WTC11 (cell line): ENCODE data around the gene MRTFA. TPM values are rescaled to one million over a fixed set of nuclear protein-coding genes. Genes with fewer than 3 reads are reported as not detected.

Experiments used
- ATAC-seq: fragments of 200-7000 bp; cut with Tn5 transposase; 2 replicates; pipeline ENCODE4 v1.10.0; 2021; ENCODE audit warnings: mild to moderate bottlenecking, moderate library complexity
- CTCF ChIA-PET: fragments of 300-600 bp; sonication (Branson Sonifier 250); formaldehyde crosslinking; loops from one replicate; lab custom pipeline; 2021; ENCODE audit warnings: antibody characterized with exemption; lab: Charles Lee
- POLR2A ChIA-PET: fragments of 350-600 bp; sonication (Branson Sonifier 250); formaldehyde crosslinking; loops from one replicate; lab custom pipeline; 2021; ENCODE audit warnings: antibody characterized with exemption; lab: Charles Lee
- DNase-seq: peaks from one replicate; pipeline ENCODE4 v3.0.0; 2021; ENCODE audit warnings: low spot score
- H3K27ac Mint-ChIP-seq: 2 replicates; pipeline ENCODE4 v1.8.0; 2021; ENCODE audit warnings: mixed read lengths
- H3K27me3 Mint-ChIP-seq: 2 replicates; pipeline ENCODE4 v1.8.0; 2021; ENCODE audit warnings: low read depth, mild to moderate bottlenecking, moderate library complexity, mixed read lengths
- H3K36me3 Mint-ChIP-seq: 2 replicates; pipeline ENCODE4 v1.8.0; 2021; ENCODE audit warnings: mixed read lengths
- H3K4me1 Mint-ChIP-seq: 2 replicates; pipeline ENCODE4 v1.8.0; 2022; ENCODE audit warnings: mixed read lengths
- H3K4me3 Mint-ChIP-seq: 2 replicates; pipeline ENCODE4 v1.8.0; 2021; ENCODE audit warnings: mild to moderate bottlenecking, moderate library complexity, mixed read lengths
- H3K9me3 Mint-ChIP-seq: 2 replicates; pipeline ENCODE4 v1.8.0; 2021; ENCODE audit warnings: mixed read lengths
- AR ChIP-seq: fragments of 250-450 bp; sonication (Bioruptor Pico); IDR thresholded peaks from 2 replicates; pipeline ENCODE4 v1.9.0; 2021; ENCODE audit warnings: mild to moderate bottlenecking
- ATF1 ChIP-seq: sonication (generic); formaldehyde crosslinking; IDR thresholded peaks from 2 replicates; pipeline ENCODE4 v1.8.1; 2023; ENCODE audit warnings: mild to moderate bottlenecking, moderate library complexity, missing genetic modification reagents
- FOXJ3 ChIP-seq: sonication (generic); formaldehyde crosslinking; IDR thresholded peaks from 2 replicates; pipeline ENCODE4 v1.9.0; 2021; ENCODE audit warnings: missing genetic modification reagents, mild to moderate bottlenecking, borderline replicate concordance
- KAT7 ChIP-seq: sonication (generic); formaldehyde crosslinking; IDR thresholded peaks from 2 replicates; pipeline ENCODE4 v1.8.1; 2023; ENCODE audit warnings: missing genetic modification reagents, mild to moderate bottlenecking, borderline replicate concordance
- MAX ChIP-seq: sonication (generic); formaldehyde crosslinking; IDR thresholded peaks from 2 replicates; pipeline ENCODE4 v1.8.0; 2022; ENCODE audit warnings: mild to moderate bottlenecking, missing genetic modification reagents
- MYBL2 ChIP-seq: sonication (generic); formaldehyde crosslinking; IDR thresholded peaks from 2 replicates; pipeline ENCODE4 v1.8.1; 2023; ENCODE audit warnings: mild to moderate bottlenecking, moderate library complexity, missing genetic modification reagents
- NFE2L1 ChIP-seq: sonication (generic); formaldehyde crosslinking; IDR thresholded peaks from 2 replicates; pipeline ENCODE4 v1.8.1; 2023; ENCODE audit warnings: missing genetic modification reagents
- NFYB ChIP-seq: sonication (generic); formaldehyde crosslinking; conservative IDR thresholded peaks from 2 replicates; pipeline ENCODE4 v1.8.0; 2022; ENCODE audit warnings: low read depth, missing genetic modification reagents
- NR3C1 ChIP-seq: sonication (generic); formaldehyde crosslinking; conservative IDR thresholded peaks from 2 replicates; pipeline ENCODE4 v1.8.1; 2023; ENCODE audit warnings: low read depth, mild to moderate bottlenecking, missing genetic modification reagents
- SOX15 ChIP-seq: fragments of 250-450 bp; sonication (Bioruptor Pico); IDR thresholded peaks from 2 replicates; pipeline ENCODE4 v1.9.0; 2021; ENCODE audit warnings: mild to moderate bottlenecking
- STAT6 ChIP-seq: sonication (generic); formaldehyde crosslinking; conservative IDR thresholded peaks from 2 replicates; pipeline ENCODE4 v1.8.1; 2023; ENCODE audit warnings: mild to moderate bottlenecking, low read depth, missing genetic modification reagents, moderate library complexity
- ZNF138 ChIP-seq: sonication (generic); formaldehyde crosslinking; conservative IDR thresholded peaks from 2 replicates; pipeline ENCODE4 v1.8.1; 2022; ENCODE audit warnings: mild to moderate bottlenecking, moderate library complexity, missing genetic modification reagents
- ZNF281 ChIP-seq: sonication (generic); formaldehyde crosslinking; IDR thresholded peaks from 2 replicates; pipeline ENCODE4 v1.8.0; 2023; ENCODE audit warnings: mild to moderate bottlenecking, missing genetic modification reagents
- ZNF532 ChIP-seq: fragments of 250-450 bp; sonication (Bioruptor Pico); IDR thresholded peaks from 2 replicates; pipeline ENCODE4 v1.9.0; 2021; ENCODE audit warnings: mild to moderate bottlenecking, borderline replicate concordance
- total RNA-seq: library from RNA; stranded (reverse); gene quantifications from 3 replicates; pipeline ENCODE4 v1.2.3, GENCODE V29; 2021
- TF ChIP-seq, protein P1 (sequence below): sonication (generic); formaldehyde crosslinking; IDR thresholded peaks from 2 replicates; pipeline ENCODE4 v1.8.1; 2023; ENCODE audit warnings: mild to moderate bottlenecking, missing genetic modification reagents

MRTFA gene
- total RNA-seq, 1 experiment from 2014 or later = 48.4 TPM

DNA sequence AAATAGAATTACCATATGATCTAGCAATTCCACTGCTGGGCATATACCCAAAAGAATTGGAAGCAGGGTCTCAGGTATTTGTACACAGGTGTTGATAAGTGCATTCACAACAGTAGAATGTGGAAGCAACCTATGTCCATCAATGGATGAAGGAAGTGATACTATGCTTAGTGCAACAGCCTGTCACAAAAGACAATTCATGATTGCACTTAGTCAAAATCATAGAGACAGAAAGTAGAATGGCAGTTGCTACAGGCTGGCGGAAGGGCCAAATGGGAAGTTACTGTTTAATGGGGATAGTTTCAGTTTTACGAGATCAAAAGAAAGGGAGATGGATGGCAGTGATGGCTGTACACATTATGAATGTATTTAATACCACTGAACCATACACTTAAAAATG lies 224.1 kb downstream of the MRTFA start:
- CTCF ChIA-PET = no interaction called here

DNA sequence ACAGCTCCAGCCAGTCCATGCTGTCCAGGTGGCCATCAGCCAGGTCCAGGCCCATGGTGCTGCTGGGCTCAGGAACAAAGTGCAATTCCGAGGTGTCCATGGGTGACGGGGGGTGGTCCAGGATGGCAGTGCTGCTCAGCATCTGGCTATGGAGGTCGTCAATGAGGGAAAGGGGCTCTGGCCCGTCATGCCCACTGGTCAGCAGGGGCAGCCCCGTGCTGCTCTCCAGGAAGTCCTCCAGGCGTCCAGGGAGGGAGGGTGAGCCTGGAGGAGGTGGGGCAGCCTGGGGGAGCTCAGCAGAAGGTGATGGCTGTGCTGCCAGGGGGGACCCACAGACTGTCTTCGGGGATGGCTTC lies 225.0 kb downstream of the MRTFA start:
- no peak overlapping the region for H3K27ac Mint-ChIP-seq
- TF ChIP-seq ATF1 (CRISPR knock-in tag) (no peak), MYBL2 (no peak), SOX15 (no peak), NFE2L1 (CRISPR knock-in tag) (no peak), AR (no peak), MAX (no peak), ZNF532 (CRISPR knock-in tag) (no peak)
- TF ChIP-seq, protein P1, sequence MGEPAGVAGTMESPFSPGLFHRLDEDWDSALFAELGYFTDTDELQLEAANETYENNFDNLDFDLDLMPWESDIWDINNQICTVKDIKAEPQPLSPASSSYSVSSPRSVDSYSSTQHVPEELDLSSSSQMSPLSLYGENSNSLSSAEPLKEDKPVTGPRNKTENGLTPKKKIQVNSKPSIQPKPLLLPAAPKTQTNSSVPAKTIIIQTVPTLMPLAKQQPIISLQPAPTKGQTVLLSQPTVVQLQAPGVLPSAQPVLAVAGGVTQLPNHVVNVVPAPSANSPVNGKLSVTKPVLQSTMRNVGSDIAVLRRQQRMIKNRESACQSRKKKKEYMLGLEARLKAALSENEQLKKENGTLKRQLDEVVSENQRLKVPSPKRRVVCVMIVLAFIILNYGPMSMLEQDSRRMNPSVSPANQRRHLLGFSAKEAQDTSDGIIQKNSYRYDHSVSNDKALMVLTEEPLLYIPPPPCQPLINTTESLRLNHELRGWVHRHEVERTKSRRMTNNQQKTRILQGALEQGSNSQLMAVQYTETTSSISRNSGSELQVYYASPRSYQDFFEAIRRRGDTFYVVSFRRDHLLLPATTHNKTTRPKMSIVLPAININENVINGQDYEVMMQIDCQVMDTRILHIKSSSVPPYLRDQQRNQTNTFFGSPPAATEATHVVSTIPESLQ (CRISPR knock-in tag) = no peak

More for the DNA sequence above, 224.1 kb downstream of the MRTFA start:
- DNase-seq = no peak
- H3K4me3 Mint-ChIP-seq = no peak overlapping the region
- H3K9me3 Mint-ChIP-seq = no peaks in the 10 kb centered on the region
- no peak overlapping the region for H3K27ac Mint-ChIP-seq
- POLR2A ChIA-PET = no interaction called here
- ATAC-seq = no peak
- H3K4me1 Mint-ChIP-seq = no peaks in the 10 kb centered on the region
- H3K36me3 Mint-ChIP-seq = peaks cover 17% of the 10 kb centered on the region
- no peaks in the 10 kb centered on the region for H3K27me3 Mint-ChIP-seq
- TF ChIP-seq KAT7 (no peak), ZNF281 (CRISPR knock-in tag) (no peak), NFYB (no peak), STAT6 (CRISPR knock-in tag) (no peak), MAX (no peak), ZNF138 (CRISPR knock-in tag) (no peak), FOXJ3 (no peak), NR3C1 (no peak)

More for the DNA sequence above, 225.0 kb downstream of the MRTFA start:
- no peak for DNase-seq
- Mint-ChIP-seq H3K4me3 (no peak overlapping the region), H3K9me3 (no peaks in the 10 kb centered on the region), H3K27me3 (no peaks in the 10 kb centered on the region), H3K4me1 (no peaks in the 10 kb centered on the region), H3K36me3 (peaks cover 22% of the 10 kb centered on the region)
- ChIA-PET CTCF (interaction anchor here (2.3 kb wide), 1 partner anchor 12 kb away, joined by 8 read pairs; no protein-coding TSS in a partner anchor), POLR2A (no interaction called here)
- ATAC-seq = no peak
